Ishikawa (cell line): ENCODE data around the gene HJURP.

Experiments used
- CREB1 ChIP-seq: IDR thresholded peaks from 2 replicates; pipeline ENCODE4 v1.6.1; 2012; ENCODE audit warnings: low read depth
- EGR1 ChIP-seq: IDR thresholded peaks from 2 replicates; pipeline ENCODE4 v1.6.1; 2012
- EP300 ChIP-seq: IDR thresholded peaks from 2 replicates; pipeline ENCODE4 v1.6.1; 2012; ENCODE audit warnings: borderline replicate concordance
- NFIC ChIP-seq: IDR thresholded peaks from 2 replicates; pipeline ENCODE4 v1.6.1; 2012
- RAD21 ChIP-seq: IDR thresholded peaks from 2 replicates; pipeline ENCODE4 v1.6.1; 2012; ENCODE audit warnings: low read depth
- TAF1 ChIP-seq: IDR thresholded peaks from 2 replicates; pipeline ENCODE4 v1.6.1; 2012; ENCODE audit warnings: low read depth, mild to moderate bottlenecking
- YY1 ChIP-seq: IDR thresholded peaks from 2 replicates; pipeline ENCODE4 v1.6.1; 2012; ENCODE audit warnings: low read depth
- TF ChIP-seq, protein P1 (sequence below): IDR thresholded peaks from 2 replicates; pipeline ENCODE4 v1.6.1; 2012; ENCODE audit warnings: low read depth, mild to moderate bottlenecking

DNA sequence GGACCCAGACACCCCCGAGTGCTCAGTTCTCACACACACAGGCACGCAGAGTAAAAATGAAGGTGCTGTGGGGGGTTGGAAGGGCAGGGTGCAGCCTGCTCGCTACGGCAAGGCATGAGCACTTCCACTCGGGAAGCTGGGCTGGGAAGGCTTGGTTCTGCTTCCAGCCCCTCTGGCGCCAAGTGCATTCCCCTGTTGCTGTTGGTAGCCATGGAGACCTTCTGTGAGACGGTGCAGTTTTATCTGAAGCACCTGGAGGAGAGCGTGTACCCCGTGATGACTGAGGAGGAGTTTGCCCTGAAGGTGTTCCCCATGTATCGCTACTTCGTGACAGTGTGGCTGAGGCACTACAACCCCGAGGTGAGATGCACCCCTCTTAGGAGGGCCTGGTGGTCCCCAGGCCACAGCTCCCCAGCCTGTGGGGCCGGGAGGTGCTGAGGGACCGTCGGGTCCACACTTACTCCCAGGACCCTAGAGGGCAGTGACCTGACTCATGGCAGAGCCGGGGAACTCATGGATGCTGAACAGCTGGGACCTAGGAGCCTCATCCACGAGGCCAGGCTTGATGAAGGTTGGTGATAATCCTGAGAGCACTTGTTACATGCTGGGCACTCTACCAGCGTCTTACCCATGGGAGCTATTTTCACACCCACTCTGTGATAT, 60.7 kb downstream of the HJURP start:
- TF ChIP-seq, protein P1, sequence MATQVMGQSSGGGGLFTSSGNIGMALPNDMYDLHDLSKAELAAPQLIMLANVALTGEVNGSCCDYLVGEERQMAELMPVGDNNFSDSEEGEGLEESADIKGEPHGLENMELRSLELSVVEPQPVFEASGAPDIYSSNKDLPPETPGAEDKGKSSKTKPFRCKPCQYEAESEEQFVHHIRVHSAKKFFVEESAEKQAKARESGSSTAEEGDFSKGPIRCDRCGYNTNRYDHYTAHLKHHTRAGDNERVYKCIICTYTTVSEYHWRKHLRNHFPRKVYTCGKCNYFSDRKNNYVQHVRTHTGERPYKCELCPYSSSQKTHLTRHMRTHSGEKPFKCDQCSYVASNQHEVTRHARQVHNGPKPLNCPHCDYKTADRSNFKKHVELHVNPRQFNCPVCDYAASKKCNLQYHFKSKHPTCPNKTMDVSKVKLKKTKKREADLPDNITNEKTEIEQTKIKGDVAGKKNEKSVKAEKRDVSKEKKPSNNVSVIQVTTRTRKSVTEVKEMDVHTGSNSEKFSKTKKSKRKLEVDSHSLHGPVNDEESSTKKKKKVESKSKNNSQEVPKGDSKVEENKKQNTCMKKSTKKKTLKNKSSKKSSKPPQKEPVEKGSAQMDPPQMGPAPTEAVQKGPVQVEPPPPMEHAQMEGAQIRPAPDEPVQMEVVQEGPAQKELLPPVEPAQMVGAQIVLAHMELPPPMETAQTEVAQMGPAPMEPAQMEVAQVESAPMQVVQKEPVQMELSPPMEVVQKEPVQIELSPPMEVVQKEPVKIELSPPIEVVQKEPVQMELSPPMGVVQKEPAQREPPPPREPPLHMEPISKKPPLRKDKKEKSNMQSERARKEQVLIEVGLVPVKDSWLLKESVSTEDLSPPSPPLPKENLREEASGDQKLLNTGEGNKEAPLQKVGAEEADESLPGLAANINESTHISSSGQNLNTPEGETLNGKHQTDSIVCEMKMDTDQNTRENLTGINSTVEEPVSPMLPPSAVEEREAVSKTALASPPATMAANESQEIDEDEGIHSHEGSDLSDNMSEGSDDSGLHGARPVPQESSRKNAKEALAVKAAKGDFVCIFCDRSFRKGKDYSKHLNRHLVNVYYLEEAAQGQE: no peak
- TF ChIP-seq TAF1: no peak
- no peak for TF ChIP-seq EGR1
- TF ChIP-seq EP300: no peak
- no peak for TF ChIP-seq CREB1
- no peak for TF ChIP-seq YY1
- TF ChIP-seq RAD21: no peak
- TF ChIP-seq NFIC: no peak
